Endothelial cell of umbilical vein (primary cell): ENCODE measurements around the gene MTREX. TPM values are rescaled to one million over a fixed set of nuclear protein-coding genes. Genes with fewer than 3 reads are reported as not detected.

Source experiments
- BruUV-seq: library from RNA; stranded (reverse); fragments of 400-500 nt; replicated peaks from 2 replicates; lab custom pipeline; 2021; lab: Mats Ljungman, UMichigan
- CTCF ChIA-PET: fragments of 300-600, 350-600 bp; sonication (Branson Sonifier 250); formaldehyde crosslinking; loops from one replicate; lab custom pipeline; 2021; ENCODE audit warnings: antibody characterized with exemption, inconsistent platforms; lab: Charles Lee
- POLR2A ChIA-PET: fragments of 300-600, 350-600 bp; sonication (Branson Sonifier 250); formaldehyde crosslinking; loops from one replicate; lab custom pipeline; 2021; ENCODE audit warnings: antibody characterized with exemption, inconsistent platforms; lab: Charles Lee
- DNase-seq: peaks from one replicate; pipeline ENCODE4 v3.0.0-alpha.2; 2011; ENCODE audit warnings: low read depth, low spot score
- FAIRE-seq: peaks from 2 replicates; lab custom pipeline; 2011; peaks lifted over from hg19 to GRCh38; lab: Jason Lieb, UNC
- H2AFZ ChIP-seq: 2 replicates; pipeline ENCODE4 v1.6.0; 2012; ENCODE audit warnings: low read depth, low read length, control low read depth, inconsistent platforms
- H3K27ac ChIP-seq: 2 replicates; pipeline ENCODE4 v1.5.1; 2011; ENCODE audit warnings: low read depth, mild to moderate bottlenecking, control low read depth, low read length, moderate library complexity; ENCODE audit not compliant: insufficient read depth
- H3K27me3 ChIP-seq, 2 experiments: 2 replicates each; pipeline versions ENCODE4 v1.6.0 to v1.6.1; 2011; ENCODE audit warnings: low read length in 2 of 2, mixed read lengths in 1 of 2; ENCODE audit not compliant: control insufficient read depth in 2 of 2, insufficient read depth in 2 of 2
- H3K36me3 ChIP-seq, 2 experiments: 2 replicates in 1 of 2; 3 replicates in 1 of 2; pipeline ENCODE4 v1.5.1; 2011; ENCODE audit warnings: low read length in 2 of 2, mild to moderate bottlenecking in 1 of 2, moderate library complexity in 1 of 2; ENCODE audit not compliant: control insufficient read depth in 2 of 2, insufficient read depth in 2 of 2; ENCODE audit errors: extremely low read depth in 1 of 2
- H3K4me1 ChIP-seq: 3 replicates; pipeline ENCODE4 v1.5.1; 2011; ENCODE audit warnings: mild to moderate bottlenecking, low read length; ENCODE audit not compliant: control insufficient read depth, insufficient read depth; ENCODE audit errors: extremely low read depth
- H3K4me2 ChIP-seq: 2 replicates; pipeline ENCODE4 v1.6.1; 2011; ENCODE audit warnings: low read length, control low read depth, mixed read lengths; ENCODE audit not compliant: insufficient read depth
- H3K4me3 ChIP-seq, 3 experiments: fragments of 200-600 bp in 1 of 3; sonication (generic), shearing (Covaris generic) in 1 of 3; replicated peaks in 1 of 3; 2 replicates each; pipeline ENCODE4 v1.5.1; 2011 to 2016; ENCODE audit warnings: control low read depth in 3 of 3, low read length in 3 of 3, mild to moderate bottlenecking in 2 of 3, inconsistent platforms in 1 of 3, low read depth in 1 of 3, moderate library complexity in 1 of 3; ENCODE audit not compliant: insufficient read depth in 1 of 3
- H3K79me2 ChIP-seq: 2 replicates; pipeline ENCODE4 v1.6.0; 2012; ENCODE audit warnings: low read length, inconsistent platforms; ENCODE audit not compliant: control insufficient read depth, insufficient read depth
- H3K9ac ChIP-seq: replicated peaks from 2 replicates; pipeline ENCODE3; 2011; ENCODE audit warnings: low read length, control low read depth; ENCODE audit not compliant: insufficient read depth; ENCODE audit errors: extremely low read depth
- H3K9me1 ChIP-seq: replicated peaks from 3 replicates; pipeline ENCODE4 v1.6.0; 2011; ENCODE audit warnings: mild to moderate bottlenecking, low read length; ENCODE audit not compliant: control insufficient read depth, insufficient read depth; ENCODE audit errors: extremely low read depth
- H3K9me3 ChIP-seq: replicated peaks from 2 replicates; pipeline ENCODE4 v1.5.1; 2012; ENCODE audit warnings: low read length, inconsistent platforms; ENCODE audit not compliant: control insufficient read depth, insufficient read depth
- H4K20me1 ChIP-seq: replicated peaks from 2 replicates; pipeline ENCODE3; 2011; ENCODE audit warnings: mild to moderate bottlenecking, low read length; ENCODE audit not compliant: control insufficient read depth, insufficient read depth; ENCODE audit errors: extremely low read depth
- EZH2 ChIP-seq: IDR thresholded peaks from 2 replicates; pipeline ENCODE4 v1.6.1; 2012; ENCODE audit warnings: borderline replicate concordance, low read depth, mild to moderate bottlenecking, moderate library complexity, low read length, inconsistent platforms; ENCODE audit not compliant: severe bottlenecking
- FOS ChIP-seq: IDR thresholded peaks from 2 replicates; pipeline ENCODE4 v1.6.1; 2011; ENCODE audit warnings: mild to moderate bottlenecking, low read length, moderate library complexity, borderline replicate concordance; ENCODE audit not compliant: insufficient read depth
- GATA2 ChIP-seq: IDR thresholded peaks from 2 replicates; pipeline ENCODE4 v1.7.0; 2011; ENCODE audit warnings: low read depth, mild to moderate bottlenecking, moderate library complexity, mixed read lengths, low read length; ENCODE audit not compliant: insufficient read length, insufficient read depth
- JUN ChIP-seq: IDR thresholded peaks from 2 replicates; pipeline ENCODE4 v1.6.1; 2011; ENCODE audit warnings: borderline replicate concordance, low read depth; ENCODE audit not compliant: insufficient read length, insufficient read depth
- MAX ChIP-seq: IDR thresholded peaks from 2 replicates; pipeline ENCODE4 v1.6.1; 2011; ENCODE audit not compliant: insufficient read depth, insufficient read length
- MYC ChIP-seq: IDR thresholded peaks from one replicate; pipeline ENCODE4 v1.6.1; 2011; ENCODE audit warnings: mild to moderate bottlenecking, low read depth, low read length
- POLR2A ChIP-seq: IDR thresholded peaks from 2 replicates; pipeline ENCODE4 v1.6.1; 2012; ENCODE audit warnings: low read depth, mild to moderate bottlenecking, control low read depth, low read length
- POLR2AphosphoS5 ChIP-seq: IDR thresholded peaks from 2 replicates; pipeline ENCODE4 v1.6.1; 2012; ENCODE audit warnings: low read depth, mild to moderate bottlenecking, control low read depth, low read length, moderate library complexity; ENCODE audit not compliant: insufficient read depth
- dilution Hi-C: fragments of 300-500 bp; cut with MboI; formaldehyde crosslinking; loops from one replicate; pipeline ENCODE4 v1.15.0; 2019; ENCODE audit warnings: low sequenced_read_pairs; ENCODE audit not compliant: extremely low pct_ligation_motif_present
- intact Hi-C: fragments of 100-400 bp; cut with micrococcal nuclease; formaldehyde crosslinking; loops from one replicate; pipeline ENCODE4 v1.10.0; 2022
- polyA plus RNA-seq, 4 experiments: library from polyadenylated mRNA; depleted of rRNA in 3 of 4; stranded (reverse) in 3 of 4; unstranded in 1 of 4; fragments of >200 nt; gene quantifications; 2 replicates each; pipeline versions ENCODE4 v1.2.1 to v1.2.3, GENCODE V29; 2011 to 2012; ENCODE audit warnings: missing spikeins in 1 of 4
- total RNA-seq: library from RNA; stranded (reverse); gene quantifications from 2 replicates; pipeline ENCODE4 v1.2.3, GENCODE V29; 2021
- TF ChIP-seq, protein P1 (sequence below), 2 donors: IDR thresholded peaks; 1 replicate in 1 of 2; 2 replicates in 1 of 2; pipeline ENCODE4 v1.5.1; 2011; ENCODE audit warnings: low read length in 2 of 2, mild to moderate bottlenecking in 2 of 2, moderate library complexity in 2 of 2, control low read depth in 1 of 2, inconsistent platforms in 1 of 2, low read depth in 1 of 2; ENCODE audit not compliant: insufficient read depth in 1 of 2; ENCODE audit errors: extremely low read depth in 1 of 2

The MTREX gene
- total and polyA plus RNA-seq, 2 donors (not counting 3 experiments of a cell fraction or from before 2014, with no cell fraction given) = 9.8 to 76.3 TPM

DNA sequence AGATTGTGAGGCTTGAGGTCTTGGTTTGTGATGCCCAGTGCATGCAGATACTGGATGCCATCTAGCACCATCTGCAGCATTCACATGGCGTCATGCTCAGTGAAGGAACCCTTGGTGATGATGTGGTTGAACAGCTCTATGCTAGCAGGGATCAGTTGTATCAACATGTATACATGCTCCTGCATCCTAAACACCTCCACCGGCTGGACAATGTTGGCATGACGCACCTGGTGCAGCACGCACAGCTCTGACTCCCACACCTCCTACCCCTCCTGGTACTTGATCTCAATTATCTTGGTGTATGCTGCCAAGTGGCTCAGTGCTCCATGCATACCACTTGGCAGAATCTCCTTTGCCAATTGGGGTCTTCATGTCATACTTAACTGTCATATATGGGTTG, 49.1 kb downstream of the MTREX start:
- FAIRE-seq (no peak), DNase-seq (no peak)
- Histone ChIP-seq H3K27ac (no peak overlapping the region), H3K4me1 (no peaks in the 10 kb centered on the region), H3K9ac (no peak overlapping the region), H4K20me1 (no peaks in the 10 kb centered on the region), H3K79me2 (no peaks in the 10 kb centered on the region), H2AFZ (no peak overlapping the region), H3K9me3 (no peaks in the 10 kb centered on the region), H3K4me3 (no peak overlapping the region), H3K36me3 (peaks cover 14 to 15% of the 10 kb centered on the region in 2 experiments), H3K27me3 (no peaks in the 10 kb centered on the region), H3K4me2 (no peak overlapping the region), H3K9me1 (no peaks in the 10 kb centered on the region)
- no TSS peak for BruUV-seq
- dilution Hi-C loops = no loop called here
- intact Hi-C loops = no loop called here
- ChIA-PET CTCF (no interaction called here), POLR2A (no interaction called here)
- TF ChIP-seq, protein P1, sequence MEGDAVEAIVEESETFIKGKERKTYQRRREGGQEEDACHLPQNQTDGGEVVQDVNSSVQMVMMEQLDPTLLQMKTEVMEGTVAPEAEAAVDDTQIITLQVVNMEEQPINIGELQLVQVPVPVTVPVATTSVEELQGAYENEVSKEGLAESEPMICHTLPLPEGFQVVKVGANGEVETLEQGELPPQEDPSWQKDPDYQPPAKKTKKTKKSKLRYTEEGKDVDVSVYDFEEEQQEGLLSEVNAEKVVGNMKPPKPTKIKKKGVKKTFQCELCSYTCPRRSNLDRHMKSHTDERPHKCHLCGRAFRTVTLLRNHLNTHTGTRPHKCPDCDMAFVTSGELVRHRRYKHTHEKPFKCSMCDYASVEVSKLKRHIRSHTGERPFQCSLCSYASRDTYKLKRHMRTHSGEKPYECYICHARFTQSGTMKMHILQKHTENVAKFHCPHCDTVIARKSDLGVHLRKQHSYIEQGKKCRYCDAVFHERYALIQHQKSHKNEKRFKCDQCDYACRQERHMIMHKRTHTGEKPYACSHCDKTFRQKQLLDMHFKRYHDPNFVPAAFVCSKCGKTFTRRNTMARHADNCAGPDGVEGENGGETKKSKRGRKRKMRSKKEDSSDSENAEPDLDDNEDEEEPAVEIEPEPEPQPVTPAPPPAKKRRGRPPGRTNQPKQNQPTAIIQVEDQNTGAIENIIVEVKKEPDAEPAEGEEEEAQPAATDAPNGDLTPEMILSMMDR (IDR thresholded peaks at IDR 0.05; ENCODE audit: extremely low read depth in 1 of 2, insufficient read depth in 1 of 2, low read depth in 1 of 2, low read length in 2 of 2) = no peak
- no peak for TF ChIP-seq MYC
- TF ChIP-seq EZH2 = no peak
- TF ChIP-seq FOS = no peak
- TF ChIP-seq GATA2 = no peak
- TF ChIP-seq MAX = no peak
- TF ChIP-seq POLR2AphosphoS5 = no peak
- TF ChIP-seq JUN = no peak
- no peak for TF ChIP-seq POLR2A
